NCI-H345 treated with DMSO at 0.1 percent for 48 hours (cell line): Measurements from ENCODE around the gene FETUB.
"Not testable (repeated sequence)": the region's sequence is repeated elsewhere in the genome, so short reads cannot be mapped to it uniquely, and the experiment has no call there.

Experiments
- DNase-seq: peaks from one replicate; lab custom pipeline; 2025; ENCODE audit not compliant: unreplicated experiment; lab: John Stamatoyannopoulos, UW

FETUB gene

GRCh38 chr3:186671051-186671450 is 30.9 kb downstream of the FETUB start:
- no peak for DNase-seq

GRCh38 chr3:186678604-186679003 is 38.4 kb downstream of the FETUB start:
- DNase-seq = no peak

GRCh38 chr3:186679151-186679550 is 39.0 kb downstream of the FETUB start:
- no peak for DNase-seq

GRCh38 chr3:186680869-186681268 is 40.7 kb downstream of the FETUB start:
- no peak for DNase-seq

- DNase-seq = no peak
Observed at GRCh38 chr3:186682812-186683211, 42.6 kb downstream of the FETUB start.

GRCh38 chr3:186683979-186684378 is 43.8 kb downstream of the FETUB start:
- DNase-seq = no peak

- DNase-seq = not testable (repeated sequence)
Observed at GRCh38 chr3:186686475-186686874, 46.3 kb downstream of the FETUB start.

- DNase-seq = no peak
Observed at GRCh38 chr3:186687120-186687651, 47.0 kb downstream of the FETUB start.

GRCh38 chr3:186690304-186690703 is 50.1 kb downstream of the FETUB start:
- DNase-seq = not testable (repeated sequence)

- no peak for DNase-seq
Observed at GRCh38 chr3:186691676-186692075, 51.5 kb downstream of the FETUB start.

- no peak for DNase-seq
Observed at GRCh38 chr3:186693843-186694242, 53.6 kb downstream of the FETUB start.

- DNase-seq = no peak
Observed at GRCh38 chr3:186694288-186695032, 54.3 kb downstream of the FETUB start.

- no peak for DNase-seq
Observed at GRCh38 chr3:186696522-186696921, 56.3 kb downstream of the FETUB start.

- no peak for DNase-seq
Observed at GRCh38 chr3:186697510-186697909, 57.3 kb downstream of the FETUB start.

- DNase-seq = no peak
Observed at GRCh38 chr3:186700267-186700666, 60.1 kb downstream of the FETUB start.

GRCh38 chr3:186702451-186702850 is 62.3 kb downstream of the FETUB start:
- not testable (repeated sequence) for DNase-seq
